Osteocyte (in vitro differentiated cells): Measurements from ENCODE around the gene HSPA4L. TPM values are rescaled to one million over a fixed set of nuclear protein-coding genes. Genes with fewer than 3 reads are reported as not detected.

Experiments used
- DNase-seq: peaks from one replicate; pipeline ENCODE4 v3.0.0; 2021; ENCODE audit warnings: mixed read lengths; ENCODE audit not compliant: unreplicated experiment; ENCODE audit errors: extremely low spot score
- H3K27ac Mint-ChIP-seq: one replicate; pipeline ENCODE4 v1.8.0; 2021; ENCODE audit warnings: mild to moderate bottlenecking, mixed read lengths; ENCODE audit not compliant: unreplicated experiment
- H3K27me3 Mint-ChIP-seq: one replicate; pipeline ENCODE4 v1.8.0; 2021; ENCODE audit warnings: mixed read lengths; ENCODE audit not compliant: unreplicated experiment
- H3K36me3 Mint-ChIP-seq: one replicate; pipeline ENCODE4 v1.8.0; 2021; ENCODE audit warnings: mixed read lengths; ENCODE audit not compliant: unreplicated experiment
- H3K4me1 Mint-ChIP-seq: one replicate; pipeline ENCODE4 v1.8.0; 2021; ENCODE audit warnings: mixed read lengths; ENCODE audit not compliant: unreplicated experiment
- H3K4me3 Mint-ChIP-seq: one replicate; pipeline ENCODE4 v1.8.0; 2021; ENCODE audit warnings: mild to moderate bottlenecking, moderate library complexity, mixed read lengths; ENCODE audit not compliant: unreplicated experiment
- H3K9me3 Mint-ChIP-seq: one replicate; pipeline ENCODE4 v1.8.0; 2021; ENCODE audit warnings: mixed read lengths; ENCODE audit not compliant: unreplicated experiment
- CTCF ChIP-seq: fragments of 200-600 bp; sonication (generic); IDR thresholded peaks from 2 replicates; pipeline ENCODE4 v1.5.0; 2021; ENCODE audit warnings: antibody characterized with exemption, mild to moderate bottlenecking, moderate library complexity
- total RNA-seq: library from RNA; stranded (reverse); gene quantifications from 2 replicates; pipeline ENCODE4 v1.2.1, GENCODE V29; 2021

The HSPA4L gene
- total RNA-seq, 1 donor from 2014 or later = 2.5 TPM

- H3K36me3 Mint-ChIP-seq = peaks cover 5% of the 10 kb centered on the region
- no peak for TF ChIP-seq CTCF
- no peak for DNase-seq
- peaks cover 8% of the 10 kb centered on the region for H3K4me1 Mint-ChIP-seq
- H3K27me3 Mint-ChIP-seq = no peaks in the 10 kb centered on the region
- H3K9me3 Mint-ChIP-seq = no peaks in the 10 kb centered on the region
- peak overlapping the region; percentile 98 for H3K27ac Mint-ChIP-seq
- peak overlapping the region; percentile 92 for H3K4me3 Mint-ChIP-seq
Measured at GRCh38 chr4:127881563-127881864, 99.4 kb downstream of the HSPA4L start.

GRCh38 chr4:127888559-127888958 lies 106.4 kb downstream of the HSPA4L start:
- H3K27ac Mint-ChIP-seq = peak overlapping the region; percentile 50
- no peak for TF ChIP-seq CTCF
- no peaks in the 10 kb centered on the region for H3K27me3 Mint-ChIP-seq
- DNase-seq = no peak
- peaks cover 22% of the 10 kb centered on the region for H3K4me1 Mint-ChIP-seq
- H3K36me3 Mint-ChIP-seq = peaks cover 7% of the 10 kb centered on the region
- no peak overlapping the region for H3K4me3 Mint-ChIP-seq
- no peaks in the 10 kb centered on the region for H3K9me3 Mint-ChIP-seq

- Mint-ChIP-seq H3K27ac (peak overlapping the region; percentile 27), H3K4me3 (no peak overlapping the region), H3K9me3 (no peaks in the 10 kb centered on the region), H3K4me1 (peaks cover 22% of the 10 kb centered on the region), H3K27me3 (no peaks in the 10 kb centered on the region), H3K36me3 (peaks cover 7% of the 10 kb centered on the region)
- no peak for DNase-seq
- TF ChIP-seq CTCF = no peak
Measured at GRCh38 chr4:127889903-127890302, 107.8 kb downstream of the HSPA4L start.

Other genes starting within 250 kb of the HSPA4L start
- 5.3 and 6.0 TPM in 2 replicates for gene INTU, start 149.4 kb upstream of the HSPA4L start, total RNA-seq
- gene SLC25A31, start 51.9 kb upstream of the HSPA4L start, total RNA-seq = not detected in 2 replicates
- gene PLK4, start 98.6 kb downstream of the HSPA4L start, total RNA-seq = 3.7 and 5.7 TPM in 2 replicates
- gene MFSD8, start 182.9 kb downstream of the HSPA4L start, total RNA-seq = 16.5 and 22.2 TPM in 2 replicates
- 9.5 and 14.9 TPM in 2 replicates for gene ABHD18, start 183.1 kb downstream of the HSPA4L start, total RNA-seq